IMR-90 (cell line): ENCODE measurements around the gene YIPF1. TPM values are rescaled to one million over a fixed set of nuclear protein-coding genes. Genes with fewer than 3 reads are reported as not detected.

Experiments
- ATAC-seq: fragments of 200-7000 bp; cut with Tn5 transposase; 2 replicates; pipeline ENCODE4 v1.9.1; 2020; ENCODE audit warnings: low read depth, mild to moderate bottlenecking, moderate library complexity
- BruUV-seq: library from RNA; stranded (reverse); fragments of 400-500 nt; replicated peaks from 2 replicates; lab custom pipeline; 2021; lab: Mats Ljungman, UMichigan
- CTCF ChIA-PET: fragments of 300-600 bp; formaldehyde crosslinking; extraction: SDS; loops from one replicate; lab custom pipeline; 2021; ENCODE audit warnings: antibody characterized with exemption; lab: Yijun Ruan, JAX
- POLR2A ChIA-PET: fragments of 300-600 bp; sonication (Branson Sonifier 250); formaldehyde crosslinking; loops from one replicate; lab custom pipeline; 2022; ENCODE audit warnings: antibody characterized with exemption; ENCODE audit not compliant: unreplicated experiment; lab: Charles Lee
- DNase-seq: peaks from one replicate; pipeline ENCODE4 v3.0.0; 2013
- H2AFZ ChIP-seq: replicated peaks from 2 replicates; pipeline ENCODE3; 2013; ENCODE audit warnings: low read length, mild to moderate bottlenecking; ENCODE audit not compliant: poor library complexity
- H2AK5ac ChIP-seq: 2 replicates; pipeline ENCODE4 v1.6.1; 2013; ENCODE audit warnings: low read depth, low read length, inconsistent platforms
- H2AK9ac ChIP-seq: replicated peaks from 2 replicates; pipeline ENCODE3; 2013; ENCODE audit warnings: mild to moderate bottlenecking, low read depth, low read length, moderate library complexity; ENCODE audit not compliant: poor library complexity
- H2BK120ac ChIP-seq: 2 replicates; pipeline ENCODE4 v1.6.1; 2013; ENCODE audit warnings: low read depth, low read length, inconsistent platforms
- H2BK15ac ChIP-seq: 3 replicates; pipeline ENCODE4 v1.6.1; 2013; ENCODE audit warnings: low read depth, low read length, inconsistent platforms
- H2BK20ac ChIP-seq: 2 replicates; pipeline ENCODE4 v1.6.1; 2013; ENCODE audit warnings: low read depth, mild to moderate bottlenecking, inconsistent platforms, low read length, moderate library complexity
- H2BK5ac ChIP-seq: 2 replicates; pipeline ENCODE4 v1.6.1; 2013; ENCODE audit warnings: mild to moderate bottlenecking, low read depth, low read length, inconsistent platforms; ENCODE audit not compliant: poor library complexity, severe bottlenecking
- H3K14ac ChIP-seq: replicated peaks from 2 replicates; pipeline ENCODE4 v1.6.1; 2013; ENCODE audit warnings: low read depth, low read length, inconsistent platforms
- H3K18ac ChIP-seq: 2 replicates; pipeline ENCODE4 v1.6.1; 2013; ENCODE audit warnings: low read depth, low read length, control low read depth
- H3K23ac ChIP-seq: 2 replicates; pipeline ENCODE4 v1.6.1; 2013; ENCODE audit warnings: low read depth, low read length, inconsistent platforms
- H3K27ac ChIP-seq: 2 replicates; pipeline ENCODE4 v1.5.1; 2013; ENCODE audit warnings: mild to moderate bottlenecking, control low read depth, low read length; ENCODE audit not compliant: insufficient read depth
- H3K27me3 ChIP-seq: 2 replicates; pipeline ENCODE4 v1.6.1; 2013; ENCODE audit warnings: low read length; ENCODE audit not compliant: control insufficient read depth, insufficient read depth
- H3K36me3 ChIP-seq: 2 replicates; pipeline ENCODE4 v1.6.1; 2013; ENCODE audit warnings: low read length, mixed read lengths; ENCODE audit not compliant: control insufficient read depth, insufficient read depth
- H3K4ac ChIP-seq: 2 replicates; pipeline ENCODE4 v1.6.1; 2013; ENCODE audit warnings: low read depth, low read length, inconsistent platforms
- H3K4me1 ChIP-seq: 2 replicates; pipeline ENCODE4 v1.6.1; 2013; ENCODE audit warnings: low read length, mixed read lengths; ENCODE audit not compliant: control insufficient read depth, insufficient read depth
- H3K4me2 ChIP-seq: 2 replicates; pipeline ENCODE4 v1.6.1; 2013; ENCODE audit warnings: low read depth, mild to moderate bottlenecking, control low read depth, low read length, moderate library complexity
- H3K4me3 ChIP-seq: 2 replicates; pipeline ENCODE4 v1.5.1; 2013; ENCODE audit warnings: low read depth, mild to moderate bottlenecking, control low read depth, low read length, moderate library complexity; ENCODE audit not compliant: insufficient read depth
- H3K56ac ChIP-seq: 2 replicates; pipeline ENCODE4 v1.6.1; 2013; ENCODE audit warnings: low read length, inconsistent platforms; ENCODE audit not compliant: insufficient read depth; ENCODE audit errors: extremely low read depth
- H3K79me1 ChIP-seq, 2 experiments: 2 replicates each; pipeline ENCODE4 v1.6.1; 2013; ENCODE audit warnings: low read length in 2 of 2, inconsistent platforms in 1 of 2, low read depth in 1 of 2
- H3K9ac ChIP-seq: 2 replicates; pipeline ENCODE4 v1.6.1; 2013; ENCODE audit warnings: low read depth, low read length, control low read depth
- H3K9me1 ChIP-seq: 2 replicates; pipeline ENCODE4 v1.6.1; 2013; ENCODE audit warnings: low read length, inconsistent platforms; ENCODE audit not compliant: insufficient read depth
- H3K9me3 ChIP-seq: 2 replicates; pipeline ENCODE4 v1.6.1; 2013; ENCODE audit warnings: low read length; ENCODE audit not compliant: control insufficient read depth, insufficient read depth
- H4K20me1 ChIP-seq: 2 replicates; pipeline ENCODE4 v1.6.1; 2013; ENCODE audit warnings: low read length, inconsistent platforms; ENCODE audit not compliant: insufficient read depth
- H4K5ac ChIP-seq: 2 replicates; pipeline ENCODE4 v1.6.1; 2013; ENCODE audit warnings: mild to moderate bottlenecking, low read depth, low read length, control low read depth
- H4K8ac ChIP-seq, 2 experiments: 2 replicates each; pipeline ENCODE4 v1.6.1; 2013; ENCODE audit warnings: low read depth in 2 of 2, low read length in 2 of 2, control low read depth in 1 of 2, inconsistent platforms in 1 of 2
- H4K91ac ChIP-seq: 2 replicates; pipeline ENCODE4 v1.6.1; 2013; ENCODE audit warnings: low read depth, low read length, inconsistent platforms; ENCODE audit not compliant: insufficient read depth
- BHLHE40 ChIP-seq: fragments of 150-350 bp; IDR thresholded peaks from 2 replicates; pipeline ENCODE4 v1.6.1; 2016; ENCODE audit warnings: mild to moderate bottlenecking, low read depth, low read length
- CHD1 ChIP-seq: IDR thresholded peaks from 2 replicates; pipeline ENCODE4 v1.6.1; 2012; ENCODE audit warnings: low read depth, low read length, improper control_type of control experiment
- MAFK ChIP-seq: IDR thresholded peaks from 2 replicates; pipeline ENCODE4 v1.6.1; 2012; ENCODE audit warnings: low read depth, low read length, improper control_type of control experiment
- MXI1 ChIP-seq: IDR thresholded peaks from 2 replicates; pipeline ENCODE4 v1.6.1; 2012; ENCODE audit warnings: low read depth, mild to moderate bottlenecking, low read length, moderate library complexity, borderline replicate concordance
- NFE2L2 ChIP-seq: fragments of 150-350 bp; IDR thresholded peaks from 2 replicates; pipeline ENCODE4 v1.6.1; 2016; ENCODE audit warnings: low read depth, mild to moderate bottlenecking, low read length
- POLR2A ChIP-seq: IDR thresholded peaks from 2 replicates; pipeline ENCODE4 v1.6.1; 2012; ENCODE audit warnings: mild to moderate bottlenecking, low read depth, low read length
- RAD21 ChIP-seq: IDR thresholded peaks from 2 replicates; pipeline ENCODE4 v1.6.1; 2012; ENCODE audit warnings: low read length, improper control_type of control experiment
- RCOR1 ChIP-seq: IDR thresholded peaks from 2 replicates; pipeline ENCODE4 v1.6.1; 2012; ENCODE audit warnings: mild to moderate bottlenecking, low read length, improper control_type of control experiment; ENCODE audit not compliant: insufficient replicate concordance
- SMC3 ChIP-seq: fragments of 150-350 bp; IDR thresholded peaks from 2 replicates; pipeline ENCODE4 v1.6.1; 2016; ENCODE audit warnings: low read depth, mild to moderate bottlenecking, antibody characterized with exemption, low read length, moderate library complexity
- USF2 ChIP-seq: fragments of 150-350 bp; IDR thresholded peaks from 2 replicates; pipeline ENCODE4 v1.6.1; 2017; ENCODE audit warnings: mild to moderate bottlenecking, antibody characterized with exemption, low read length, low read depth
- WGBS, 2 experiments: methylation state at CpG; one replicate each; pipeline versions ENCODE4 v1.1.5 to v1.1.7; 2013; ENCODE audit warnings: missing lambda C conversion rate in 2 of 2; ENCODE audit not compliant: insufficient read length in 1 of 2; ENCODE audit errors: extremely low coverage in 2 of 2; 5-methylcytosine and 5-hydroxymethylcytosine counted together
- dilution Hi-C: fragments of 300-500 bp; cut with HindIII; formaldehyde crosslinking; loops from one replicate; pipeline ENCODE4 v1.14.3; 2018; ENCODE audit warnings: low sequenced_read_pairs; ENCODE audit not compliant: unreplicated experiment
- in situ Hi-C: fragments of 300-500 bp; cut with MboI; formaldehyde crosslinking; loops from 3 replicates; pipeline ENCODE4 v1.14.3; 2019; ENCODE audit warnings: low sequenced_read_pairs, inconsistent platforms, mixed read lengths
- intact Hi-C: fragments of 100-400 bp; cut with micrococcal nuclease; formaldehyde crosslinking; loops from 2 replicates; pipeline ENCODE4 v1.10.0; 2022
- polyA plus RNA-seq, 3 experiments: library from polyadenylated mRNA; depleted of rRNA; stranded (reverse); fragments of >200 nt; gene quantifications; 2 replicates each; pipeline ENCODE4 v1.2.3, GENCODE V29; 2012; ENCODE audit warnings: low replicate concordance in 1 of 3
- total RNA-seq: library from RNA; depleted of rRNA; stranded (reverse); fragments of >200 nt; gene quantifications from 2 replicates; pipeline ENCODE4 v1.2.3, GENCODE V29; 2012

YIPF1 gene
- total and polyA plus RNA-seq, 2 of the 4 experiments (the other 2 are of a cell fraction), result 23.7 to 35.3 TPM

DNA sequence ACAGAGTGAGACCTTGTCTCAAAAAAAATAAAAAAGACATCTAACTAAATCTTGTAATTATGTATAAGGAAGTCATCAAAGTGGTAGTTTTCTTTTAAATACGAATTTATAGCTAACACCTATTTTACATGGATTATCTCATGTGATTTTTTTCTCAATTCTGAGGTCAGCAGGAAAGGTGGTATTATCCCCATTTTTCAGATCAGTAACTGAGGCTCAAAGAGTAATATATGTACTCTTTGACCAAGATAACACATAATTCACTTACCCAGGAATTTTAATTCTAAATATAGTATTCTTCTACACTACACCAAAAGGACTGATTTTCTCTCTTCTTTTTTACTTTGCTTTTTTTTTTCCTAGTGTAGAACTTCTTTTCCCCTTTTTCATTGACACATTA, 46.8 kb upstream of the YIPF1 start:
- dilution Hi-C loops (no loop called here), intact Hi-C loops (no loop called here), in situ Hi-C loops (no loop called here)
- Histone ChIP-seq H3K4ac (no peak overlapping the region), H3K36me3 (peaks cover 8% of the 10 kb centered on the region), H3K56ac (no peak overlapping the region), H3K23ac (no peak overlapping the region), H2AFZ (no peak overlapping the region), H4K8ac (no peak overlapping the region), H3K18ac (no peak overlapping the region), H2BK5ac (no peak overlapping the region), H3K4me3 (no peak overlapping the region), H2AK9ac (no peak overlapping the region), H3K4me2 (no peak overlapping the region), H3K9me3 (peaks cover 16% of the 10 kb centered on the region), H3K27ac (no peak overlapping the region), H4K91ac (no peak overlapping the region), H4K20me1 (peaks cover 10% of the 10 kb centered on the region; the same call in 1 of the 2 replicates), H4K5ac (no peak overlapping the region), H2AK5ac (no peak overlapping the region), H3K79me1 (peaks cover 13 to 26% of the 10 kb centered on the region in 2 experiments), H3K27me3 (no peaks in the 10 kb centered on the region), H2BK20ac (no peak overlapping the region), H3K9me1 (no peaks in the 10 kb centered on the region), H2BK120ac (no peak overlapping the region), H3K14ac (no peak overlapping the region), H3K4me1 (peaks cover 6% of the 10 kb centered on the region; the same call in 1 of the 2 replicates), H3K9ac (no peak overlapping the region), H2BK15ac (no peak overlapping the region)
- no peak for ATAC-seq
- ChIA-PET POLR2A (no interaction called here), CTCF (no interaction called here)
- no peak for DNase-seq
- BruUV-seq, result no TSS peak
- TF ChIP-seq NFE2L2 (no peak), BHLHE40 (no peak), POLR2A (no peak), SMC3 (no peak), CHD1 (no peak), USF2 (no peak), MXI1 (no peak), MAFK (no peak), RAD21 (no peak), RCOR1 (no peak)
- no CpG with 5 or more reads among the region's 1 CpG for WGBS, 2 experiments
